HG03565 (cell line): Measurements from ENCODE around the gene PIK3R5.
A peak's percentile ranks its signal among the peaks of the same experiment; 100 is the strongest.
"Not testable (repeated sequence)": the region's sequence is repeated elsewhere in the genome, so short reads cannot be mapped to it uniquely, and the experiment has no call there.

ENCODE experiments used
- ATAC-seq: cut with Tn5 transposase; IDR thresholded peaks from one replicate; pipeline ENCODE4 v1.9.1; 2021; ENCODE audit warnings: mild to moderate bottlenecking, moderate library complexity; ENCODE audit not compliant: unreplicated experiment

The PIK3R5 gene

GRCh38 chr17:8985054-8985701, 19.7 kb upstream of the PIK3R5 start:
- ATAC-seq, result no peak

DNA sequence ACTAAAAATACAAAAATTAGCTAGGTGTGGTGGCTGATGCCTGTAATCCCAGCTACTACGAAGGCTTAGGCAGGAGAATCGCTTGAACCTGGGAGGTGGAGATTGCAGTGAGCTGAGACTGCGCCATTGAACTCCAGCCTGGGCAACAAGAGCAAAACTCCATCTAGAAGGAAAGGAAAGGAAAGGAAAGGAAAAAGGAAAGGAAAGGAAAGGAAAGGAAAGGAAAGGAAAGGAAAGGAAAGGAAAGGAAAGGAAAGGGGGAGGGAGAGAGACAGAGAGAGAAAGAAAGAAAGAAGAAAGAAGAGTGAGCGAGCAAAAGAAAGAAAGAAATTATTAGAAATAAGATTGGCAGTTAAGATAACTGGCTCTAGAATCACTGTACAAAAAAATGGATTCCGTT, 18.7 kb upstream of the PIK3R5 start:
- not testable (repeated sequence) for ATAC-seq

DNA sequence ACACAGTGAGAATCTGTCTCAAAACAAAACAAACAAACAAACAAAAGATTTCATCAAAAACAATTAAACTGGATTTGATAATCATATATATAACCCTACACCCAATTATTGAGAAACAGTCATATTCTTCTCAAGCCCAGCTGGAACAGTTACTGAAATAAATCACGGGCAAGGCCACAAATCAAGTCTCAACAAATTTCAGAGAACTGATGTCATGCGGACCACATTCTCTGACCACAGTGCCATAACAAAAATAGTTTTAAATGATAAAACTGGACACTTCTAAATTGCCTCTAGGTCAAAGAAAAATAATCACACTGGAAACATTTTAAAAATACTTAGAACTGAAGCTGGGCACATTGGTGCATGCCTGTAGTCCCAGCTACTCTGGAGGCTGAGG, 15.9 kb upstream of the PIK3R5 start:
- ATAC-seq, result no peak

DNA sequence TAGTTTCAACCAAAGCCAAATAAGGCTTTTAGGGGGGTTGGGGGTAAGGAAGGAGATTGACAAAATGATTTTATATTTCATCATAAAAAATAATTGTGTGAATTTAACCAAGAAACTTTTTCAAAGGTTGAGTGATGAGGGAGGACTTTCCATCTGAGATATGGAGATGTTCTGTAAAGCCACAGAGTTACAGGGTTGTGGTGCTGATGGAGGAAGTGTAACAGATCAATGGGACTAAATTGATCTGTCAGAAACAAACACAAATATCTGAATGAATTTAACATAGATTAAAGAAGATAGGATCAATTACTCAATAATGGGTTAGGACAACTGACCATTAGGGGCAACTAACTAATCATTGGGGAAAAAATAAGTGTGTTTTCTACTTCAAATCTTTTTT, 14.2 kb upstream of the PIK3R5 start:
- ATAC-seq, result no peak

GRCh38 chr17:8976638-8977037, 11.1 kb upstream of the PIK3R5 start:
- no peak for ATAC-seq

GRCh38 chr17:8975091-8975725, 9.7 kb upstream of the PIK3R5 start:
- ATAC-seq, result no peak

- no peak for ATAC-seq
These were observed 4.4 kb upstream of the PIK3R5 start for GRCh38 chr17:8969901-8970300.

DNA sequence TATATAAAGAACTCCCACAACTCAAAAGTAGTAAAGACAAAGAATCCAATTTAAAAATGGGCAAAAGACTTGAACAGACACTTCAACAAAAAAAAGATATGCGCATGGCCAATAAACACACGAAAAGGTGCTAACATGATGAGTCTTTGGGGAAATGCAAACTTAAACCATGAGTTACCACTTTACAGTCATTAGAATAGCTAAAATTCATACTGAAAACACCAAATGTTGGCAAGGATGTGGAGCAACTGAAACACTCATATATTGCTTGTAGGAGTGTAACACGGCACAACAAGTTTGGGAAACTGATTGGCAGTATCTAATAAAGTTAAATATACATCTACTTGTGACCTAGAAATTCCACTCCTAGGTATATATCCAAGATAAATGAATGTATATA, 3.0 kb upstream of the PIK3R5 start:
- no peak for ATAC-seq

GRCh38 chr17:8967861-8968260, 2.4 kb upstream of the PIK3R5 start:
- ATAC-seq, result no peak

DNA sequence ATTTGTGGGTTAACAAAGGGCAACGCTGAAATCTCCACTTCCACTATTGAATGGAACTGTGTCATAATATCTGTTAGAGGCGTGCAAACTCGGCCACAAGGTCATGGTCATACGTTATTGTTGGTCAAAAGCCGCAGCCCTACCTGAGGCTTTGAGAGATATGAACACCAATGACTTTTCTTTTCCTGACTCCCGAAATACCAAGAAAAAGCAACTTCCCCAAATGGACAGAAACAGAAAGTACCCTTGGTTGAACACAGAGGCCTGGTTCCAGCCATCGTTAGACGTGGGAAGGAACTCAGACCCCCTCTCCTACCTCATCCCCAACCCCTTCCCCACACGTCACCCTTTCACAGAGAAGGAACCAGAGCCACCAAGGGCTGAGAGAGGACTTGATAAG, 1.4 kb upstream of the PIK3R5 start:
- ATAC-seq, result no peak

DNA sequence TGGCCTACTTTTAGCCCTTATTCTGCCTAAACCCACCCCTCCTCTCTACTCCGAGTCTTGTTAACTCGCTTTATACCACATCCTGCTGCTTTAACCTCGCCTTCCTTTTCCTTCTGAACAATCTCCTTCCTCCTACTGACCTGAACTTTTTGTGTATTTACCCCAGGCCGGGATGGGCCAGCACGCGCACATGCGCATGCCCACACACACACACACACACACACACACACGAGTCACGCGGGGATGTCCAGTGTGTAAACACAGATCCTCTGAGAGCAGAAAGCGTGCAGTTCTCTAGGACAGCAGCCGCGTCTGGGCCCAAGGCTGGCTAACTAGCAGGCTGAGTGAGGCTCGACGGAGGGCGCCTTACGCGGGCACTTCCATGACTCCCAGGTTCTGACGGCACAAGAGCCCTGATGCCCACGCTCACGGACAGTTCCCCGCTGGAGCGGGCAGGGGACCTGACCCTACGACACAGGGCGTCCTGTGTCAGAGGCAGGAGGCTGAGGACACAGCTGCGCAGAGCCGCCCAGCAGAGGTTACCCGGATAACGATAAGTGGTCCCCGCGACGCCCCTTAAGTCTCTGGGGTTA, 610 bp downstream of the PIK3R5 start:
- no peak for ATAC-seq

- ATAC-seq, result no peak
These were observed 1.8 kb downstream of the PIK3R5 start for GRCh38 chr17:8963647-8964258.

- no peak for ATAC-seq
These were observed 2.5 kb downstream of the PIK3R5 start for GRCh38 chr17:8963014-8963413.

DNA sequence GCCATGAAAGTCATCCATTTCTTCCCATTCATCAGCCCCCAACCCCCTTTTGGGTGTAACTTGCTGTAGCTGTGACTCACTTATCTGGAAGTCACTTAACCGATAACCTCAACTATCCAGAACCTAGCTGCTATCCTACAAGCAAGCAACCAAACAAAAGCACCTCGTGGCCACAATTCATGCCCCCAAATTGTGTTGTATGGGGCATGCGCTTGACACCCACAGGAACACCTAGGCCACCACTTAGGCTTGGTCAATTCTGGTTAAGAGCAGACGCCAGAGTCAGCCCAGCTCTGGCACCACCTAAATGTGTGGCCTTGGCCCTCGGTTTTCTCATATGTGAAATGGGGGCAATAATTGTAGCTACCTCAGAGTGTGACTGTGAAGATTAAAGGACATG, 3.7 kb downstream of the PIK3R5 start:
- no peak for ATAC-seq

GRCh38 chr17:8960325-8961140, 5.0 kb downstream of the PIK3R5 start:
- no peak for ATAC-seq

- ATAC-seq, result no peak
These were observed 6.1 kb downstream of the PIK3R5 start for GRCh38 chr17:8959312-8959918.

DNA sequence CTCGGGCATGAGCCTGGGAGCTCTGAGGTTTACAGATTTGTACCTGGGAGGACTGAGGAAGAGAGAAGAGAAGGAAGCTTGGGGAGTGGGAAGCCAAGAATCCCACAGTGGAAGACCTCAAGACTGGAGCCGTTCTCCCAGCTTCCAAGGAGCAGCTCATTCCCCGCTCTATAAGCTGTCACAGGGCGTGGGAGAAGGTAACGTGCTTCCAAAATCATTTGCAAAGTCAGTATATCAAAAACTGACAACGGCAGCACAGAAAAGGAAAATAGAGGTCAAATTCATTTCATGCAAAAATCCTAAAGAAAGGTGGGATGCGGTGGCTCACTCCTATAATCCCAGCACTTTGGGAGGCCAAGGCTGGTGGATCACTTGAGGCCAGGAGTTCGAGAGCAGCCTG, 7.8 kb downstream of the PIK3R5 start:
- ATAC-seq, result no peak

DNA sequence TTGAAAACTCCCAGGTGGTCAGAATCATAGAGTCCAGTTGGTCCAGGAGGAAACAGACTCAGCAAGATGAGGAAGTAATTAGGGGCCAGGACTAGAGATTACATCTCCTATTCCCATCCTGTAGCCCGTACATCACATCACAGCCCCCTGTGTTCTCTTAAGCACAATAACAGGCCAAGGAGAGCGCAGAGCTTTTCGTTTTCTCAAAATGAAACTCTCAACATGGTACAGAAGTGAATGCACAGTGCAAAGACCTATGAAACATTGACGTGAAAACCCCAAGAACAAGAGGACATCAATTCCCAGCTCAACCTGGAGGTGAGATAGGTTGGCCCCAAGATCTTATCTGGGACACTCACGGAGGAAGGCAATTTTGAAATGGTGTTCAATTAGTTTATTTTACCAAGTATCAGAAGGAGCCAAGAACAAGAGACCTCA, 9.0 kb downstream of the PIK3R5 start:
- ATAC-seq, result no peak

DNA sequence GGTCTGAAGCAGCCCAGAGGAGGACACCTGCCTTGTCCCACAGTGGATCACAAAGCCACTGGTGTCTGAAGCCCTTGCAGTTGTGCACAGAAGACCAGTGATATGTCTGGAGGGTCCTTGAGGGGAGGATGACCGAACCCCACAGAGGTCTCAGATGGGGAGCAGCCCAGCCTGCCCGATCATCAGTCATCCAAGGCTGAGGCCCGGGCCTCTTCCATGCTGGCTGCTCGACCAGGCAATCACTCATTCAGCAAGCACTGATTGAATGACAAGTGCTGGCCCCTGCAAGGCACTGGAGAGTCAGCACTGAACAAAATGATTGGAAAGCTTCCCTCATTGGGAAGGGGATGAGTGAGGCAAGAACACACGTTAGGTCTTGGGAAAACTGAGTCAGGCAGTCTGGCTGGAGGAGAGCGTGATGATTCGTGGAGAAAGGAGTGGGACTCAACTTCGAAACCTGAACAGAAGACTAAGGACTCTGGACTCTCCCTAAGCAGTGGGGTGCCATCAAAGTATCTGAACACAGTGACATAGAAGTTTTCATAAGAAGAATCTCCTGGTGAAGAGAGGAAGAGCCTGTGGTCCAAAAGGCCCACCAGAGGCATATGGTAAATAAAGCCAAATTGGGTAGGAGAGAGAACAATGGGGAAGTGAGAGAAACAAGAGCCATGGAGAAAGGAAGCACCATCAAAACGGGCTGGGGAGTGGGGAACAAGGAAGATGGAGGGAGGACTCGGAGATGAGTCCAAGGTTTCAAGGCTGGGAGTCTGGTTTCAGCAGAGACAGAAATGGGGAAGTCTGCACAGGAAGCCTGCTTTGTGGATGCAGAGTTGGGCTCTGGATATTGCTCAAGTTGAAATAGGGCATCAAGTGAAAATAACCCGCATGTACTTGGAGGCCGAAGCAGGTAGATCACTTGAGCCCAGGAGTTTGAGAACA, 10.2 kb downstream of the PIK3R5 start:
- ATAC-seq, result no peak

DNA sequence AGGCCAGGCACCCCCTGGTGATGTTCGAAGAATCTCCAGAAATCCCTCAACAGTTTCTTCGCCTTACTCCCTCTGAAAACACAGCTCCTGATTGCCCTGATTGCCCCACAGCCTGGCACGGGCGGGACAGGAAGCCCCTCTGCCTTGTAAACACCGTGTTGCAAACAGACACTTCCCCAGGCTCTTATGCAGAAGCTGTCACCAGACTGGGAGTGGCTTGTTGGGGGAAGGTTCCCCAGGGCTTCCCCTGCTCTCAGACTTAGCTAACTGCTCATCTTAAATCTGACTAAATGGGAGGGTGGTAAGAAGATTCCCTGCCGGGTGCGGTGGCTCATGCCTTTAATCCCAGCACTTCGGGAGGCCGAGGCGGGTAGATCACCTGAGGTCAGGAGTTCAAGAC, 11.2 kb downstream of the PIK3R5 start:
- ATAC-seq, result peak; percentile 35
